NCI-H82 (cell line): Measurements from ENCODE around the gene MROH2A.
A peak's percentile ranks its signal among the peaks of the same experiment; 100 is the strongest.

Source experiments
- DNase-seq: peaks from one replicate; lab custom pipeline; 2025; lab: John Stamatoyannopoulos, UW

The MROH2A gene

GRCh38 chr2:233801357-233802131, 23.4 kb downstream of the MROH2A start:
- no peak for DNase-seq

- no peak for DNase-seq
Observed at GRCh38 chr2:233802132-233802815, 24.1 kb downstream of the MROH2A start.

GRCh38 chr2:233803292-233803911, 25.3 kb downstream of the MROH2A start:
- no peak for DNase-seq

GRCh38 chr2:233803994-233804393, 25.9 kb downstream of the MROH2A start:
- DNase-seq: no peak

GRCh38 chr2:233807215-233807865, 29.2 kb downstream of the MROH2A start:
- DNase-seq: no peak

GRCh38 chr2:233807966-233808935, 30.1 kb downstream of the MROH2A start:
- no peak for DNase-seq

- DNase-seq: no peak
Observed at GRCh38 chr2:233810385-233810784, 32.3 kb downstream of the MROH2A start.

- DNase-seq: no peak
Observed at GRCh38 chr2:233811087-233811486, 33.0 kb downstream of the MROH2A start.

- DNase-seq: no peak
Observed at GRCh38 chr2:233811732-233812131, 33.6 kb downstream of the MROH2A start.

- no peak for DNase-seq
Observed at GRCh38 chr2:233813236-233814055, 35.3 kb downstream of the MROH2A start.

- DNase-seq: peak; percentile 60
Observed at GRCh38 chr2:233814056-233814835, 36.1 kb downstream of the MROH2A start.

GRCh38 chr2:233815861-233816260, 37.7 kb downstream of the MROH2A start:
- DNase-seq: no peak

GRCh38 chr2:233816334-233816733, 38.2 kb downstream of the MROH2A start:
- peak; percentile 74 for DNase-seq

GRCh38 chr2:233816771-233817170, 38.6 kb downstream of the MROH2A start:
- DNase-seq: no peak

- DNase-seq: no peak
Observed at GRCh38 chr2:233817361-233817911, 39.3 kb downstream of the MROH2A start.

- no peak for DNase-seq
Observed at GRCh38 chr2:233817995-233818638, 40.0 kb downstream of the MROH2A start.

GRCh38 chr2:233818639-233819621, 40.8 kb downstream of the MROH2A start:
- no peak for DNase-seq
